Endothelial cell of umbilical vein (primary cell): ENCODE measurements around the gene DPYSL4. TPM values are rescaled to one million over a fixed set of nuclear protein-coding genes. Genes with fewer than 3 reads are reported as not detected.

Experiments used
- BruUV-seq: library from RNA; stranded (reverse); fragments of 400-500 nt; replicated peaks from 2 replicates; lab custom pipeline; 2021; lab: Mats Ljungman, UMichigan
- CTCF ChIA-PET: fragments of 300-600, 350-600 bp; sonication (Branson Sonifier 250); formaldehyde crosslinking; loops from one replicate; lab custom pipeline; 2021; ENCODE audit warnings: antibody characterized with exemption, inconsistent platforms; lab: Charles Lee
- POLR2A ChIA-PET: fragments of 300-600, 350-600 bp; sonication (Branson Sonifier 250); formaldehyde crosslinking; loops from one replicate; lab custom pipeline; 2021; ENCODE audit warnings: antibody characterized with exemption, inconsistent platforms; lab: Charles Lee
- DNase-seq: peaks from one replicate; pipeline ENCODE4 v3.0.0-alpha.2; 2011; ENCODE audit warnings: low read depth, low spot score
- FAIRE-seq: peaks from 2 replicates; lab custom pipeline; 2011; peaks lifted over from hg19 to GRCh38; lab: Jason Lieb, UNC
- H2AFZ ChIP-seq: 2 replicates; pipeline ENCODE4 v1.6.0; 2012; ENCODE audit warnings: low read depth, low read length, control low read depth, inconsistent platforms
- H3K27ac ChIP-seq: 2 replicates; pipeline ENCODE4 v1.5.1; 2011; ENCODE audit warnings: low read depth, mild to moderate bottlenecking, control low read depth, low read length, moderate library complexity; ENCODE audit not compliant: insufficient read depth
- H3K27me3 ChIP-seq, 2 experiments: 2 replicates each; pipeline versions ENCODE4 v1.6.0 to v1.6.1; 2011; ENCODE audit warnings: low read length in 2 of 2, mixed read lengths in 1 of 2; ENCODE audit not compliant: control insufficient read depth in 2 of 2, insufficient read depth in 2 of 2
- H3K36me3 ChIP-seq, 2 experiments: 2 replicates in 1 of 2; 3 replicates in 1 of 2; pipeline ENCODE4 v1.5.1; 2011; ENCODE audit warnings: low read length in 2 of 2, mild to moderate bottlenecking in 1 of 2, moderate library complexity in 1 of 2; ENCODE audit not compliant: control insufficient read depth in 2 of 2, insufficient read depth in 2 of 2; ENCODE audit errors: extremely low read depth in 1 of 2
- H3K4me1 ChIP-seq: 3 replicates; pipeline ENCODE4 v1.5.1; 2011; ENCODE audit warnings: mild to moderate bottlenecking, low read length; ENCODE audit not compliant: control insufficient read depth, insufficient read depth; ENCODE audit errors: extremely low read depth
- H3K4me2 ChIP-seq: 2 replicates; pipeline ENCODE4 v1.6.1; 2011; ENCODE audit warnings: low read length, control low read depth, mixed read lengths; ENCODE audit not compliant: insufficient read depth
- H3K4me3 ChIP-seq, 3 experiments: fragments of 200-600 bp in 1 of 3; sonication (generic), shearing (Covaris generic) in 1 of 3; replicated peaks in 1 of 3; 2 replicates each; pipeline ENCODE4 v1.5.1; 2011 to 2016; ENCODE audit warnings: control low read depth in 3 of 3, low read length in 3 of 3, mild to moderate bottlenecking in 2 of 3, inconsistent platforms in 1 of 3, low read depth in 1 of 3, moderate library complexity in 1 of 3; ENCODE audit not compliant: insufficient read depth in 1 of 3
- H3K79me2 ChIP-seq: 2 replicates; pipeline ENCODE4 v1.6.0; 2012; ENCODE audit warnings: low read length, inconsistent platforms; ENCODE audit not compliant: control insufficient read depth, insufficient read depth
- H3K9ac ChIP-seq: replicated peaks from 2 replicates; pipeline ENCODE3; 2011; ENCODE audit warnings: low read length, control low read depth; ENCODE audit not compliant: insufficient read depth; ENCODE audit errors: extremely low read depth
- H3K9me1 ChIP-seq: replicated peaks from 3 replicates; pipeline ENCODE4 v1.6.0; 2011; ENCODE audit warnings: mild to moderate bottlenecking, low read length; ENCODE audit not compliant: control insufficient read depth, insufficient read depth; ENCODE audit errors: extremely low read depth
- H3K9me3 ChIP-seq: replicated peaks from 2 replicates; pipeline ENCODE4 v1.5.1; 2012; ENCODE audit warnings: low read length, inconsistent platforms; ENCODE audit not compliant: control insufficient read depth, insufficient read depth
- H4K20me1 ChIP-seq: replicated peaks from 2 replicates; pipeline ENCODE3; 2011; ENCODE audit warnings: mild to moderate bottlenecking, low read length; ENCODE audit not compliant: control insufficient read depth, insufficient read depth; ENCODE audit errors: extremely low read depth
- CTCF ChIP-seq, 2 donors: IDR thresholded peaks; 1 replicate in 1 of 2; 2 replicates in 1 of 2; pipeline ENCODE4 v1.5.1; 2011; ENCODE audit warnings: low read length in 2 of 2, mild to moderate bottlenecking in 2 of 2, moderate library complexity in 2 of 2, control low read depth in 1 of 2, inconsistent platforms in 1 of 2, low read depth in 1 of 2; ENCODE audit not compliant: insufficient read depth in 1 of 2; ENCODE audit errors: extremely low read depth in 1 of 2
- EZH2 ChIP-seq: IDR thresholded peaks from 2 replicates; pipeline ENCODE4 v1.6.1; 2012; ENCODE audit warnings: borderline replicate concordance, low read depth, mild to moderate bottlenecking, moderate library complexity, low read length, inconsistent platforms; ENCODE audit not compliant: severe bottlenecking
- FOS ChIP-seq: IDR thresholded peaks from 2 replicates; pipeline ENCODE4 v1.6.1; 2011; ENCODE audit warnings: mild to moderate bottlenecking, low read length, moderate library complexity, borderline replicate concordance; ENCODE audit not compliant: insufficient read depth
- GATA2 ChIP-seq: IDR thresholded peaks from 2 replicates; pipeline ENCODE4 v1.7.0; 2011; ENCODE audit warnings: low read depth, mild to moderate bottlenecking, moderate library complexity, mixed read lengths, low read length; ENCODE audit not compliant: insufficient read length, insufficient read depth
- JUN ChIP-seq: IDR thresholded peaks from 2 replicates; pipeline ENCODE4 v1.6.1; 2011; ENCODE audit warnings: borderline replicate concordance, low read depth; ENCODE audit not compliant: insufficient read length, insufficient read depth
- MAX ChIP-seq: IDR thresholded peaks from 2 replicates; pipeline ENCODE4 v1.6.1; 2011; ENCODE audit not compliant: insufficient read depth, insufficient read length
- MYC ChIP-seq: IDR thresholded peaks from one replicate; pipeline ENCODE4 v1.6.1; 2011; ENCODE audit warnings: mild to moderate bottlenecking, low read depth, low read length
- POLR2A ChIP-seq: IDR thresholded peaks from 2 replicates; pipeline ENCODE4 v1.6.1; 2012; ENCODE audit warnings: low read depth, mild to moderate bottlenecking, control low read depth, low read length
- POLR2AphosphoS5 ChIP-seq: IDR thresholded peaks from 2 replicates; pipeline ENCODE4 v1.6.1; 2012; ENCODE audit warnings: low read depth, mild to moderate bottlenecking, control low read depth, low read length, moderate library complexity; ENCODE audit not compliant: insufficient read depth
- dilution Hi-C: fragments of 300-500 bp; cut with MboI; formaldehyde crosslinking; loops from one replicate; pipeline ENCODE4 v1.15.0; 2019; ENCODE audit warnings: low sequenced_read_pairs; ENCODE audit not compliant: extremely low pct_ligation_motif_present
- intact Hi-C: fragments of 100-400 bp; cut with micrococcal nuclease; formaldehyde crosslinking; loops from one replicate; pipeline ENCODE4 v1.10.0; 2022
- polyA plus RNA-seq, 4 experiments: library from polyadenylated mRNA; depleted of rRNA in 3 of 4; stranded (reverse) in 3 of 4; unstranded in 1 of 4; fragments of >200 nt; gene quantifications; 2 replicates each; pipeline versions ENCODE4 v1.2.1 to v1.2.3, GENCODE V29; 2011 to 2012; ENCODE audit warnings: missing spikeins in 1 of 4
- total RNA-seq: library from RNA; stranded (reverse); gene quantifications from 2 replicates; pipeline ENCODE4 v1.2.3, GENCODE V29; 2021

The DPYSL4 gene
- total and polyA plus RNA-seq, 2 donors (not counting 3 experiments of a cell fraction or from before 2014, with no cell fraction given) = 27.1 to 60.0 TPM

GRCh38 chr10:132240581-132240980 is 53.8 kb downstream of the DPYSL4 start:
- CTCF ChIA-PET = no interaction called here
- TF ChIP-seq EZH2 (no peak), MAX (no peak), CTCF (IDR thresholded peaks at IDR 0.05; ENCODE audit: extremely low read depth in 1 of 2, insufficient read depth in 1 of 2, low read depth in 1 of 2, low read length in 2 of 2) (no peak), POLR2A (no peak), JUN (no peak), GATA2 (no peak), FOS (no peak), POLR2AphosphoS5 (no peak), MYC (no peak)
- H4K20me1 ChIP-seq = no peaks in the 10 kb centered on the region
- intact Hi-C loops (no loop called here), dilution Hi-C loops (no loop called here)
- FAIRE-seq = no peak
- BruUV-seq = no TSS peak
- no peaks in the 10 kb centered on the region for H3K4me1 ChIP-seq
- no peak overlapping the region for H3K9ac ChIP-seq
- H3K27ac ChIP-seq = no peak overlapping the region
- H2AFZ ChIP-seq = no peak overlapping the region
- H3K79me2 ChIP-seq = no peaks in the 10 kb centered on the region
- H3K36me3 ChIP-seq = no peaks in the 10 kb centered on the region
- H3K27me3 ChIP-seq = no peaks in the 10 kb centered on the region
- POLR2A ChIA-PET = no interaction called here
- H3K9me1 ChIP-seq = no peaks in the 10 kb centered on the region
- no peaks in the 10 kb centered on the region for H3K9me3 ChIP-seq
- H3K4me2 ChIP-seq = no peak overlapping the region
- no peak for DNase-seq
- no peak overlapping the region for H3K4me3 ChIP-seq
